ENCODE data around the gene CYTH4. TPM values are rescaled to one million over a fixed set of nuclear protein-coding genes. Genes with fewer than 3 reads are reported as not detected.

CYTH4 gene
- total and polyA plus RNA-seq, 12 donors = 4.7 to 80.7 (median 22.1) TPM

DNA sequence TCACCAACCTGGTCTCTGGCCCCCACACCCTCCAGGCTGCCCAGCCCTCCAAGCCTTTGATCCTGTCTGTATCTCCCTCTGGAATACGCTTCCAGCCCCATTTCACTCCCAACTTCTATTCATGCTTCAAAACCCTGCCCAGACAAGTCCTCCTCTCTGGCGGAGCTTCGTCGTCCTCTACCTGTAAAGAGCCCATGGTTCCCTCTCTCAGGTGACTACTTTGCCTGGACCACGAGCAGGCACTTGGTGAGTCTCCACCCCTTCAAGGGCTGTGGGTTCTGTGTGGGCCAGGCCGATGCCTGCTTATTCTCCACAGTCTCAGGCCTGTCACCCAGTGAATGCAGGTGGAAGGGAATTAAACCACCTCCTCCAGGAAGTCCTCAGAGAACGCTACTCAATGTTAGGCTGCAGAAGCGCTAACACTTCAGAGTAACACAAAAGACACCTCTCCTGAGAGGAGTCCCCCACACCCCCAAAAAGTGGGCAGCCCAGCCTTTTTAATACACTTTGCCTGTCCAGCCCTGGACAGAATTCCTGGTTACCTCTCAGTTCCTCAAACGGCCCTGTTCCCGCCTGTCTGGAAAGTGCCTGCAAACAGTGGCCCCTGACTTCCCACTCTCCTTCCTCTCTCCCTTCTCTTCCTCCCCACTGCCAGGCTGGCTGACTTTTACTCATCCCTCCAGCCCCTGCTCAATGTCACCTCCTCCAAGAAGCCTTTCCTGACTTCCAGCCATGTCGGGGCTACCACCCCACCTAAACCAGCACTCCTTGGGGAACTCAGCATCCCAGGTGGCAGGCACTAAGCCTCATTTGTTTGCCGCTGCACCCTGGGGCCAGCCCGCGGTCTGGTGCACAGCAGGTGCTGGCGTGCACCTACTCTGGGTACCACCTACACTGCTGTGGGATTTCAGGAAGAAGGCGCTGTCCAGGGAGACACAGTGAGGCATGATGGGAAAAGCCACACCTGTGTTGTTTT, 47.3 kb upstream of the CYTH4 start:
- Histone ChIP-seq H3K9me3 (replicated peaks in 1 of 3) (no peaks in the 10 kb centered on the region), H3K27ac (no peak overlapping the region), H3K36me3 (replicated peaks in 1 of 2) (no peaks in the 10 kb centered on the region), H3K4me1 (replicated peaks in 1 of 2) (peaks cover 3 to 13% of the 10 kb centered on the region in 2 donors), H3K27me3 (no peaks in the 10 kb centered on the region), H3K4me3 (no peak overlapping the region)
- WGBS, 4 donors = 83 to 86% (median 84%) methylated on average over 15 to 16 of the region's 16 CpGs
- no peak for DNase-seq
- intact Hi-C loops (cut with DNase I) = no loop called here
- TF ChIP-seq, protein P1, sequence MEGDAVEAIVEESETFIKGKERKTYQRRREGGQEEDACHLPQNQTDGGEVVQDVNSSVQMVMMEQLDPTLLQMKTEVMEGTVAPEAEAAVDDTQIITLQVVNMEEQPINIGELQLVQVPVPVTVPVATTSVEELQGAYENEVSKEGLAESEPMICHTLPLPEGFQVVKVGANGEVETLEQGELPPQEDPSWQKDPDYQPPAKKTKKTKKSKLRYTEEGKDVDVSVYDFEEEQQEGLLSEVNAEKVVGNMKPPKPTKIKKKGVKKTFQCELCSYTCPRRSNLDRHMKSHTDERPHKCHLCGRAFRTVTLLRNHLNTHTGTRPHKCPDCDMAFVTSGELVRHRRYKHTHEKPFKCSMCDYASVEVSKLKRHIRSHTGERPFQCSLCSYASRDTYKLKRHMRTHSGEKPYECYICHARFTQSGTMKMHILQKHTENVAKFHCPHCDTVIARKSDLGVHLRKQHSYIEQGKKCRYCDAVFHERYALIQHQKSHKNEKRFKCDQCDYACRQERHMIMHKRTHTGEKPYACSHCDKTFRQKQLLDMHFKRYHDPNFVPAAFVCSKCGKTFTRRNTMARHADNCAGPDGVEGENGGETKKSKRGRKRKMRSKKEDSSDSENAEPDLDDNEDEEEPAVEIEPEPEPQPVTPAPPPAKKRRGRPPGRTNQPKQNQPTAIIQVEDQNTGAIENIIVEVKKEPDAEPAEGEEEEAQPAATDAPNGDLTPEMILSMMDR (IDR thresholded peaks at IDR 0.05) = no peak
- TF ChIP-seq POLR2A (IDR thresholded peaks at IDR 0.05) = no peak

DNA sequence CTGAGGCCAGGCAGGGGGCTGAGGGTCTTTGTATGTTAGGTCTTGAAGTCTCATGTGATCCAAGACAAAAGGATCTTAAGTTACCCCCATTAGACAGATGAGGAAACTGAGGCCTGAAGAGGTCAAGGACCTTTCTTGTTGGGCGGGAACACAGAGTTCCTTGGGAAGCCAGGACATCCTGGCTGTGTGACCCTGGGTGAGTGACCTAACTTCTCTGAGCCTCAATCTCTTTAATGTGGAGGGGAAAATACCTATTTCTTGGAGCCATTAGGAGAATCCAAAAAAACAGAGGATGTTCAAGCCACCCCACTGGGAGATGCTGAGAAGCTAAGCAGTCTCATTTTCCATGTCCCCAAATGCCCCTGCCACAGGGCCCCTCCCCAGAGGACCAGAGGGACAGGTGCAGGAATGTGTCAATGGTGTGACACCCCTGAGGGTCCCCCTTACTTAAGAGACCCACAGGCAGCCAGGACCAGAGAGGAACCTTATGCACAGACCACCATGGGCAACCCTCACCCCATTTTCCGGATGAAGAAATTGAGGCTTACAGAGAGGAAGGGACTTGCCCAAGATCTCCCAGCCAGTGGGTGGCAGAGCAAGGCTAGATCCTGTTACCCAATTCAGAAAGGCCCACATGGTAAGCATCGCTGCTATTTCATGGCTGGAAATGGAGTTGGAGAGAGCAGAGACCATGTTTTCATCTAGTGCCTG, 46.3 kb upstream of the CYTH4 start:
- 77 to 83% (median 79%) methylated on average over 3 of the region's 3 CpGs for WGBS, 4 donors
- Histone ChIP-seq H3K27me3 (no peaks in the 10 kb centered on the region), H3K27ac (no peak overlapping the region), H3K4me3 (no peak overlapping the region), H3K9me3 (replicated peaks in 1 of 3) (no peaks in the 10 kb centered on the region), H3K36me3 (replicated peaks in 1 of 2) (no peaks in the 10 kb centered on the region), H3K4me1 (replicated peaks in 1 of 2) (peaks cover 0 to 8% of the 10 kb centered on the region in 2 donors)
- TF ChIP-seq, protein P1 (IDR thresholded peaks at IDR 0.05) = no peak
- no peak for TF ChIP-seq POLR2A (IDR thresholded peaks at IDR 0.05)
- intact Hi-C loops (cut with DNase I) = no loop called here
- DNase-seq = no peak

DNA sequence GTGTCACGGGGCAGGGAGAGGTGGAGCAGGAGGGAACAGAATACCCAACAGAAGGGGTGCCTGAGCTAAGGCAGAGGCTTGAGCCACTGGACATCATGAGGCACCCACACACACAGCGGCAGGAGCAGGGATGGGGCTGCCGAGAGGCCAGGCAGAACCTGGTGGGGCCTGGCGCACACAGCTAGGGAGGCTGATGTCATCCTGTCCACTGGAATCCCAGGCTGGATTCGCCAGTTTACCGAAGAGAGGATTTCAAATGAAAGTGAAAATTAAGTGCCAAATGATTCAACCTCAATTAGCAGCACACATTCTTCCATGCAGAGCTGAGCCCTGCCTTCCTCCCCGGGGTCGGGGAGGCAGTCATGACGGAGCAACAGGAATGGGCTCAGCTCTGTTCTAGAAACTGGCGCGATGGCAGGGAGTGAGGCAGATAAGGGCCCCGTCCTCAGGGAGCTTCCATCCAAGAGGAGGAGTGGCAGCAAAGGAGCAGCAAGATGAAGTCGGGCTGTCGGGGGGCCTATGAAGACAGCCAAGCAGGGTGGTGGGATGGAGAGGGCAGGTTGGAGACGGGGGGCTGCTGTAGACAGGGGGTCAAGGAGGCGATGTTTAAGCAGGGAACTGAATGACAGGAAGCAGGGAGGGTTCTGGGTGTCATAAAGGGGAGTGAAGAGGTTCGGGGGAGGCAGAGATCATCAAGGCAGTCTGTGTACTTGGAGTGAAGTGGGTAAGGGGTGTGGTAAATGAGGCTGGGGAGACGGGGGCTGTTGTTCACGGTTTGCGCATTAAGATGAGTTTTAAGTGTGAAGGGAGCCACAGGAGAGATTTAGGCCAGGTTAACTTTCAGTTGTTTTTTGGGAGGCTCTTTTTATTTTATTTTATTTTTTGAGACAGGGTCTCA, 44.7 kb upstream of the CYTH4 start:
- DNase-seq = no peak

More for the DNA sequence above, 44.7 kb upstream of the CYTH4 start:
- Histone ChIP-seq H3K27me3 (no peaks in the 10 kb centered on the region), H3K9me3 (replicated peaks in 1 of 3) (no peaks in the 10 kb centered on the region), H3K27ac (no peak overlapping the region), H3K36me3 (replicated peaks in 1 of 2) (no peaks in the 10 kb centered on the region), H3K4me1 (replicated peaks in 1 of 2) (peaks cover 0 to 8% of the 10 kb centered on the region in 2 donors), H3K4me3 (no peak overlapping the region)
- TF ChIP-seq, protein P1 (IDR thresholded peaks at IDR 0.05) = no peak
- TF ChIP-seq POLR2A (IDR thresholded peaks at IDR 0.05) = no peak
- WGBS, 4 donors = 81 to 86% (median 82%) methylated on average over 19 to 20 of the region's 20 CpGs
- intact Hi-C loops (cut with DNase I) = no loop called here
